Right cardiac atrium (tissue), 5 donors: ENCODE results near the gene AFG1L. TPM values are rescaled to one million over a fixed set of nuclear protein-coding genes. Genes with fewer than 3 reads are reported as not detected.
A peak's percentile ranks its signal among the peaks of the same experiment; 100 is the strongest.
"Not testable (repeated sequence)": the region's sequence is repeated elsewhere in the genome, so short reads cannot be mapped to it uniquely, and the experiment has no call there.

Source experiments
- ATAC-seq, 2 donors: fragments of 200-7000 bp; cut with Tn5 transposase; one replicate each; pipeline versions ENCODE4 v1.8.0 to v1.9.1; 2020; ENCODE audit warnings: moderate library complexity in 2 of 2, mild to moderate bottlenecking in 1 of 2
- DNase-seq, 3 donors: peaks; one replicate each; pipeline ENCODE4 v3.0.0-alpha.2; 2020
- H3K27ac ChIP-seq: one replicate; pipeline ENCODE4 v1.5.1; 2013; ENCODE audit warnings: mild to moderate bottlenecking, low read length, control low read depth, moderate library complexity
- H3K27me3 ChIP-seq: one replicate; pipeline ENCODE4 v1.6.1; 2013; ENCODE audit not compliant: control insufficient read depth, insufficient read depth
- H3K4me1 ChIP-seq: one replicate; pipeline ENCODE4 v1.6.1; 2013; ENCODE audit warnings: low read length; ENCODE audit not compliant: control insufficient read depth, insufficient read depth
- H3K4me3 ChIP-seq: one replicate; pipeline ENCODE4 v1.5.1; 2013; ENCODE audit warnings: low read length, control low read depth
- H3K9me3 ChIP-seq: one replicate; pipeline ENCODE4 v1.6.1; 2013; ENCODE audit warnings: low read length; ENCODE audit not compliant: control insufficient read depth
- WGBS: extraction: QIAGEN DNeasy Blood & Tissue Kit; methylation state at CpG from one replicate; pipeline ENCODE4 v1.1.7; 2013; 5-methylcytosine and 5-hydroxymethylcytosine counted together
- intact Hi-C, 4 donors: fragments of 100-400 bp; cut with DNase I; formaldehyde crosslinking; loops; one replicate each; pipeline versions ENCODE4 v1.11.0 to v1.14.0; 2022 to 2023
- long read RNA-seq, 4 donors: library from polyadenylated mRNA; unstranded; transcript quantifications; one replicate each; pipeline ENCODE4 v2.0.0, GENCODE V29; 2020 to 2021
- polyA plus RNA-seq: library from polyadenylated mRNA; stranded (reverse); fragments of 200-250 nt; gene quantifications from one replicate; pipeline ENCODE4 v1.2.3, GENCODE V29; 2013
- total RNA-seq, 4 donors: library from RNA; stranded (reverse); fragmentation: NEBNext Ultra II Directional; extraction: Animal tissue kit (Norgen Biotek cat#: 25700); gene quantifications; one replicate each; pipeline ENCODE4 v1.2.1, GENCODE V29; 2021
- donor health status: healthy with polysubstance abuse.
- donor health status: DM: no; HTN: yes; CAD: no.
- donor health status: DM: no; HTN: no; CAD: no.
- donor health status: DM: no; HTN: yes; CAD: no; lungs with severe emphysema.
- donor health status: DM: yes; HTN: yes; CAD: no.

Gene AFG1L
- total RNA-seq = 10 to 100 TPM in 2 of 4 donors, 1 to 10 TPM in 2; 8.9 to 14.5 (median 10.5) TPM
- polyA plus RNA-seq = 3.9 TPM
- long read RNA-seq, donor 1, full-length matches to known transcripts = 3 of 3 reads
- long read RNA-seq, donor 1, partial matches to known transcripts = 0 of 3 reads
- long read RNA-seq, donor 1, other reads (novel, unspliced or antisense) = 0 of 3 reads
- long read RNA-seq, donor 2, full-length matches to known transcripts = 6 of 11 reads
- long read RNA-seq, donor 2, partial matches to known transcripts = 0 of 11 reads
- long read RNA-seq, donor 2, other reads (novel, unspliced or antisense) = 5 of 11 reads
- long read RNA-seq, donor 3, full-length matches to known transcripts = 13 of 15 reads
- long read RNA-seq, donor 3, partial matches to known transcripts = 0 of 15 reads
- long read RNA-seq, donor 3, other reads (novel, unspliced or antisense) = 2 of 15 reads
- long read RNA-seq, donor 4, full-length matches to known transcripts = 1 of 2 reads
- long read RNA-seq, donor 4, partial matches to known transcripts = 0 of 2 reads
- long read RNA-seq, donor 4, other reads (novel, unspliced or antisense) = 1 of 2 reads

GRCh38 chr6:108294727-108295625 lies at the start of gene AFG1L:
AFG1L (plus strand) TSS chr6:108295054; CDS start chr6:108295080, 26 bp downstream.
- intact Hi-C loops = loop anchor here in 1 of 4 donors (2.0 kb wide), 1 partner anchor 34 kb away; the partner anchor contains the start of gene SNX3
- ATAC-seq = peak; percentile 100
- no peaks in the 10 kb centered on the region for H3K27me3 ChIP-seq
- peak within 1 kb of the TSS; percentile 77 for H3K27ac ChIP-seq
- no peaks in the 10 kb centered on the region for H3K9me3 ChIP-seq
- H3K4me1 ChIP-seq = no peaks in the 10 kb centered on the region
- H3K4me3 ChIP-seq = peak within 1 kb of the TSS; percentile 86
- peak; percentile 95 to 98 (median 97) for DNase-seq
- under 1% methylated on average over 46 of the region's 46 CpGs for WGBS

- intact Hi-C loops, H3K27ac ChIP-seq, H3K4me1 ChIP-seq, H3K4me3 ChIP-seq, DNase-seq, H3K9me3 ChIP-seq, H3K27me3 ChIP-seq, ATAC-seq: not testable (repeated sequence)
- WGBS = 98% methylated on average over 7 of the region's 7 CpGs
Observed at GRCh38 chr6:108245095-108245494, 49.8 kb upstream of the AFG1L start.

- H3K4me1 ChIP-seq = peaks cover 1% of the 10 kb centered on the region
Observed at GRCh38 chr6:108247965-108248536, 46.8 kb upstream of the AFG1L start.

GRCh38 chr6:108250240-108250866 lies 44.5 kb upstream of the AFG1L start:
- Histone ChIP-seq H3K27ac (no peak overlapping the region), H3K4me3 (no peak overlapping the region), H3K9me3 (no peaks in the 10 kb centered on the region), H3K27me3 (no peaks in the 10 kb centered on the region), H3K4me1 (peaks cover 6% of the 10 kb centered on the region)
- DNase-seq (no peak), ATAC-seq (no peak)
- 82% methylated on average over 2 of the region's 2 CpGs for WGBS
- intact Hi-C loops = no loop called here

More at GRCh38 chr6:108247965-108248536, 46.8 kb upstream of the AFG1L start:
- Histone ChIP-seq H3K27me3 (no peaks in the 10 kb centered on the region), H3K27ac (no peak overlapping the region), H3K9me3 (no peaks in the 10 kb centered on the region), H3K4me3 (no peak overlapping the region)
- ATAC-seq (no peak), DNase-seq (no peak)
- intact Hi-C loops = no loop called here
- WGBS = 94% methylated on average over 1 of the region's 1 CpG

- DNase-seq = no peak
- Histone ChIP-seq H3K27me3 (no peaks in the 10 kb centered on the region), H3K27ac (no peak overlapping the region), H3K4me3 (no peak overlapping the region), H3K9me3 (no peaks in the 10 kb centered on the region), H3K4me1 (peaks cover 6% of the 10 kb centered on the region)
- no peak for ATAC-seq
- intact Hi-C loops = no loop called here
- WGBS = 73% methylated on average over 2 of the region's 2 CpGs
Observed at GRCh38 chr6:108251252-108251651, 43.6 kb upstream of the AFG1L start.

GRCh38 chr6:108252055-108252454 lies 42.8 kb upstream of the AFG1L start:
- H3K4me1 ChIP-seq = peaks cover 6% of the 10 kb centered on the region
- WGBS = 83% methylated on average over 5 of the region's 5 CpGs
- intact Hi-C loops = no loop called here
- no peaks in the 10 kb centered on the region for H3K27me3 ChIP-seq
- DNase-seq (no peak), ATAC-seq (no peak)
- no peak overlapping the region for H3K27ac ChIP-seq
- H3K4me3 ChIP-seq = no peak overlapping the region
- H3K9me3 ChIP-seq = no peaks in the 10 kb centered on the region

- Histone ChIP-seq H3K27ac (no peak overlapping the region), H3K4me3 (no peak overlapping the region), H3K27me3 (no peaks in the 10 kb centered on the region), H3K9me3 (no peaks in the 10 kb centered on the region), H3K4me1 (peaks cover 5% of the 10 kb centered on the region)
- intact Hi-C loops = no loop called here
- WGBS = 98% methylated on average over 1 of the region's 1 CpG
- ATAC-seq (no peak), DNase-seq (no peak)
Observed at GRCh38 chr6:108253241-108253640, 41.6 kb upstream of the AFG1L start.

- no peak for DNase-seq
- no peaks in the 10 kb centered on the region for H3K9me3 ChIP-seq
- H3K27ac ChIP-seq = no peak overlapping the region
- H3K27me3 ChIP-seq = no peaks in the 10 kb centered on the region
- ATAC-seq = peak; percentile 56 to 60
- intact Hi-C loops = no loop called here
- no peak overlapping the region for H3K4me3 ChIP-seq
- WGBS = 81% methylated on average over 4 of the region's 4 CpGs
- H3K4me1 ChIP-seq = peaks cover 5% of the 10 kb centered on the region
Observed at GRCh38 chr6:108254433-108255410, 40.1 kb upstream of the AFG1L start.

GRCh38 chr6:108260126-108260808 lies 34.6 kb upstream of the AFG1L start:
- under 1% methylated on average over 29 of the region's 29 CpGs for WGBS
- peaks cover 2% of the 10 kb centered on the region for H3K4me1 ChIP-seq
- intact Hi-C loops = loop anchor here in 1 of 4 donors (2.0 kb wide), 1 partner anchor 35 kb away; the partner anchor contains the start of gene AFG1L
- H3K9me3 ChIP-seq = no peaks in the 10 kb centered on the region
- ATAC-seq (peak; percentile 20 to 35), DNase-seq (peak in 2 of 3 donors; percentile 28 to 78)
- H3K27me3 ChIP-seq = no peaks in the 10 kb centered on the region
- peak overlapping the region; percentile 75 for H3K4me3 ChIP-seq
- H3K27ac ChIP-seq = peak overlapping the region; percentile 96
